Keratinocyte (primary cell): ENCODE data around the gene MYCBP2. TPM values are rescaled to one million over a fixed set of nuclear protein-coding genes. Genes with fewer than 3 reads are reported as not detected.
"Not testable (repeated sequence)": the region's sequence is repeated elsewhere in the genome, so short reads cannot be mapped to it uniquely, and the experiment has no call there.

ENCODE experiments used
- DNase-seq: peaks from one replicate; pipeline ENCODE4 v3.0.0-alpha.2; 2011; ENCODE audit warnings: low read depth, missing footprints, low spot score
- FAIRE-seq: peaks from 2 replicates; lab custom pipeline; 2011; peaks lifted over from hg19 to GRCh38; lab: Jason Lieb, UNC
- H2AFZ ChIP-seq: 2 replicates; pipeline ENCODE4 v1.6.0; 2012; ENCODE audit warnings: low read length, control low read depth, inconsistent platforms; ENCODE audit not compliant: control insufficient read depth
- H3K27ac ChIP-seq: 2 replicates; pipeline ENCODE4 v1.5.1; 2011; ENCODE audit warnings: low read length; ENCODE audit not compliant: control insufficient read depth, insufficient read depth
- H3K27me3 ChIP-seq: 3 replicates; pipeline ENCODE4 v1.6.0; 2011; ENCODE audit warnings: low read length; ENCODE audit not compliant: control insufficient read depth, insufficient read depth; ENCODE audit errors: extremely low read depth
- H3K36me3 ChIP-seq, 2 experiments: 2 replicates in 1 of 2; 3 replicates in 1 of 2; pipeline ENCODE4 v1.5.1; 2011; ENCODE audit warnings: low read length in 2 of 2, mild to moderate bottlenecking in 1 of 2; ENCODE audit not compliant: control insufficient read depth in 2 of 2, insufficient read depth in 2 of 2; ENCODE audit errors: extremely low read depth in 1 of 2
- H3K4me1 ChIP-seq: 3 replicates; pipeline ENCODE4 v1.5.1; 2011; ENCODE audit warnings: low read length; ENCODE audit not compliant: control insufficient read depth, insufficient read depth; ENCODE audit errors: extremely low read depth
- H3K4me2 ChIP-seq: 3 replicates; pipeline ENCODE4 v1.6.0; 2011; ENCODE audit warnings: low read depth, low read length; ENCODE audit not compliant: control insufficient read depth, insufficient read depth; ENCODE audit errors: extremely low read depth
- H3K4me3 ChIP-seq, 3 experiments: fragments of 200-600 bp in 1 of 3; sonication (generic) in 1 of 3; 2 replicates in 2 of 3; 3 replicates in 1 of 3; pipeline ENCODE4 v1.5.1; 2011 to 2016; ENCODE audit warnings: low read length in 3 of 3, mild to moderate bottlenecking in 3 of 3, control low read depth in 2 of 3, inconsistent platforms in 1 of 3, low read depth in 1 of 3, mixed read lengths in 1 of 3, mixed run types in 1 of 3, moderate library complexity in 1 of 3; ENCODE audit not compliant: control insufficient read depth in 2 of 3, insufficient read depth in 2 of 3; ENCODE audit errors: extremely low read depth in 1 of 3
- H3K79me2 ChIP-seq: 2 replicates; pipeline ENCODE4 v1.6.0; 2012; ENCODE audit warnings: low read length; ENCODE audit not compliant: control insufficient read depth, insufficient read depth
- H3K9ac ChIP-seq: 3 replicates; pipeline ENCODE4 v1.6.0; 2011; ENCODE audit warnings: low read length; ENCODE audit not compliant: control insufficient read depth, insufficient read depth; ENCODE audit errors: extremely low read depth
- H3K9me1 ChIP-seq: 3 replicates; pipeline ENCODE4 v1.6.0; 2011; ENCODE audit warnings: low read length; ENCODE audit not compliant: control insufficient read depth, insufficient read depth; ENCODE audit errors: extremely low read depth
- H3K9me3 ChIP-seq: 2 replicates; pipeline ENCODE4 v1.5.1; 2012; ENCODE audit warnings: low read depth, low read length; ENCODE audit not compliant: control insufficient read depth
- H4K20me1 ChIP-seq: 3 replicates; pipeline ENCODE4 v1.6.0; 2011; ENCODE audit warnings: low read length; ENCODE audit not compliant: control insufficient read depth, insufficient read depth; ENCODE audit errors: extremely low read depth
- EZH2 ChIP-seq: IDR thresholded peaks from one replicate; pipeline ENCODE4 v1.6.1; 2012; ENCODE audit warnings: inconsistent platforms, mild to moderate bottlenecking, low read length, moderate library complexity
- dilution Hi-C: fragments of 300-500 bp; cut with MboI; formaldehyde crosslinking; loops from one replicate; pipeline ENCODE4 v1.7.0; 2020; ENCODE audit warnings: low sequenced_read_pairs; ENCODE audit not compliant: extremely low pct_ligation_motif_present
- polyA plus RNA-seq, 5 experiments: library from polyadenylated mRNA; depleted of rRNA in 3 of 5; stranded (reverse) in 3 of 5; stranded (forward) in 1 of 5; unstranded in 1 of 5; fragments of >200 nt; gene quantifications; 1 replicate in 1 of 5; 2 replicates in 3 of 5; 3 replicates in 1 of 5; pipeline versions ENCODE4 v1.2.1 to v1.2.3, GENCODE V29; 2011 to 2012; ENCODE audit warnings: missing spikeins in 2 of 5, low read depth in 1 of 5, low replicate concordance in 1 of 5
- TF ChIP-seq, protein P1 (sequence below), 3 experiments: IDR thresholded peaks in 1 of 3; conservative IDR thresholded peaks in 1 of 3; optimal IDR thresholded peaks in 1 of 3; 2 replicates in 2 of 3; 3 replicates in 1 of 3; pipeline versions ENCODE3 to v1.5.1; 2011; ENCODE audit warnings: low read length in 3 of 3, mild to moderate bottlenecking in 3 of 3, moderate library complexity in 2 of 3, control low read depth in 1 of 3, inconsistent platforms in 1 of 3; ENCODE audit not compliant: insufficient read depth in 2 of 3; ENCODE audit errors: extremely low read depth in 1 of 3

MYCBP2 gene
- polyA plus RNA-seq, 1 donor (not counting 4 experiments of a cell fraction or from before 2014, with no cell fraction given): 43.8 TPM

DNA sequence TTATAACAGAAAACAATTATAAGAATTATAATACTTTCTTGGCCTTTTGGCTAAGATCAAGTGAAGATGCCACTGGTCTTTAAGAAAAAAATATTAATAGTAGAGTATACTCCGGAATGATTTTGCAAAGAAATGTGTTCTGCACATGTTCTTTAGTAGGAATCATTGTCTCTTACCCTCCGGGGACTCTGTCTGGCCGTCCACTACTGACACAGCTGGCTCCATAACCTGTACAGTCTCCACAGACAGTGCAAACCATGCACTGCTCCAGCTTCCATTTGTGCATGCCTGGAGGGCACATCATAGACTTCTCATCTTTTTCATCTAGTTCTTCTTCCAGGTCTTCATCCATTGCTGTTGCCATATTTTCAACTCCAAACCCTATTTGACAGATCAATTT is 75.9 kb downstream of the MYCBP2 start:
- dilution Hi-C loops: no loop called here
- Histone ChIP-seq H3K9me1 (no peaks in the 10 kb centered on the region), H3K27me3 (no peaks in the 10 kb centered on the region), H3K4me2 (no peak overlapping the region), H3K27ac (no peak overlapping the region), H3K9me3 (no peaks in the 10 kb centered on the region), H4K20me1 (no peaks in the 10 kb centered on the region), H2AFZ (no peak overlapping the region), H3K4me1 (no peaks in the 10 kb centered on the region), H3K9ac (no peak overlapping the region), H3K36me3 (peaks cover 0 to 2% of the 10 kb centered on the region in 2 experiments), H3K4me3 (no peak overlapping the region), H3K79me2 (no peaks in the 10 kb centered on the region)
- FAIRE-seq: no peak
- DNase-seq: no peak
- TF ChIP-seq EZH2: no peak
- TF ChIP-seq, protein P1, sequence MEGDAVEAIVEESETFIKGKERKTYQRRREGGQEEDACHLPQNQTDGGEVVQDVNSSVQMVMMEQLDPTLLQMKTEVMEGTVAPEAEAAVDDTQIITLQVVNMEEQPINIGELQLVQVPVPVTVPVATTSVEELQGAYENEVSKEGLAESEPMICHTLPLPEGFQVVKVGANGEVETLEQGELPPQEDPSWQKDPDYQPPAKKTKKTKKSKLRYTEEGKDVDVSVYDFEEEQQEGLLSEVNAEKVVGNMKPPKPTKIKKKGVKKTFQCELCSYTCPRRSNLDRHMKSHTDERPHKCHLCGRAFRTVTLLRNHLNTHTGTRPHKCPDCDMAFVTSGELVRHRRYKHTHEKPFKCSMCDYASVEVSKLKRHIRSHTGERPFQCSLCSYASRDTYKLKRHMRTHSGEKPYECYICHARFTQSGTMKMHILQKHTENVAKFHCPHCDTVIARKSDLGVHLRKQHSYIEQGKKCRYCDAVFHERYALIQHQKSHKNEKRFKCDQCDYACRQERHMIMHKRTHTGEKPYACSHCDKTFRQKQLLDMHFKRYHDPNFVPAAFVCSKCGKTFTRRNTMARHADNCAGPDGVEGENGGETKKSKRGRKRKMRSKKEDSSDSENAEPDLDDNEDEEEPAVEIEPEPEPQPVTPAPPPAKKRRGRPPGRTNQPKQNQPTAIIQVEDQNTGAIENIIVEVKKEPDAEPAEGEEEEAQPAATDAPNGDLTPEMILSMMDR (optimal IDR thresholded peaks at IDR 0.05 in 1 of 3, IDR thresholded peaks at IDR 0.05 in 1 of 3, conservative IDR thresholded peaks at IDR 0.05 in 1 of 3; ENCODE audit: extremely low read depth in 1 of 3, insufficient read depth in 2 of 3, low read length in 3 of 3): no peak

DNA sequence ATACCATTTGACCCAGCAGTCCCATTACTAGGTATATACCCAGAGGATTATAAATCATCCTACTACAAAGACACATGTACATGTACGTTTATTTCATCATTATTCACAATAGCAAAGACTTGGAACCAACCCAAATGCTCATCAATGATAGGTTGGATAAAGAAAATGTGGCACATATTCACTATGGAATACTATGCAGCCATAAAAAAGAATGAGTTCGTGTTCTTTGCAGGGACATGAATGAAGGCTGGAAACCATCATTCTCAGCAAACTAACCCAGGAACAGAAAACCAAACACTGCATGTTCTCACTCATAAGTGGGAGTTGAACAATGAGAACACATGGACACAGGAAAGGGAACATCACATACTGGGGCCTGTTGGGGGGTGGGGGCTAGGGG is 81.7 kb downstream of the MYCBP2 start:
- H3K9ac ChIP-seq, H3K27me3 ChIP-seq, dilution Hi-C loops, H3K27ac ChIP-seq, H3K36me3 ChIP-seq, H3K9me3 ChIP-seq, H4K20me1 ChIP-seq, H3K4me1 ChIP-seq, FAIRE-seq, H3K4me3 ChIP-seq, H3K79me2 ChIP-seq, H3K4me2 ChIP-seq, DNase-seq, H3K9me1 ChIP-seq, H2AFZ ChIP-seq: not testable (repeated sequence)

DNA sequence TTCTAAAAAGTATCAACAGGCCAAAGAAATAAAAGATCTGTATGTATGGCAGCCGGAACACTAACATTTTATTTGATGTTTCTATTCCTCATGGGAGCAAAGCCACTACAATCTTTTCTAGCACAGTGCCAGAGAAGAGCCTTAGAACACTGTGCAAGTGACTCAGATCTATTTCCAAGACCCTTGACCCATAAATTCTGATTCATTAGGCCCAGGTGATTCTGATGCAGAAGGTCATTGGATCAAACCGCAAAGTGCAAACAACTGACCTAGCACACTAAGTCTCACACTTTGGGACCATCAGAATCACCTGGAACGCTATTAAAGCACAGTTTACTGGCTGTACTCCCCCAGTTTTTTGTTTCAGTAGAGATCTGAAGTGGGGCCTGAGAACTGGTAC is 87.6 kb downstream of the MYCBP2 start:
- no peaks in the 10 kb centered on the region for H3K4me1 ChIP-seq
- H3K36me3 ChIP-seq: no peaks in the 10 kb centered on the region
- no peaks in the 10 kb centered on the region for H3K9me3 ChIP-seq
- FAIRE-seq (no peak), DNase-seq (no peak)
- dilution Hi-C loops: no loop called here
- TF ChIP-seq, protein P1 (optimal IDR thresholded peaks at IDR 0.05 in 1 of 3, IDR thresholded peaks at IDR 0.05 in 1 of 3, conservative IDR thresholded peaks at IDR 0.05 in 1 of 3; ENCODE audit: extremely low read depth in 1 of 3, insufficient read depth in 2 of 3, low read length in 3 of 3): no peak
- TF ChIP-seq EZH2: no peak
- H3K9ac ChIP-seq: no peak overlapping the region
- no peak overlapping the region for H3K4me3 ChIP-seq
- no peaks in the 10 kb centered on the region for H4K20me1 ChIP-seq
- no peak overlapping the region for H2AFZ ChIP-seq
- no peaks in the 10 kb centered on the region for H3K27me3 ChIP-seq
- H3K9me1 ChIP-seq: no peaks in the 10 kb centered on the region
- no peak overlapping the region for H3K4me2 ChIP-seq
- H3K79me2 ChIP-seq: no peaks in the 10 kb centered on the region
- H3K27ac ChIP-seq: no peak overlapping the region
